Activated CD8-positive, alpha-beta memory T cell treated with anti-CD3 and anti-CD28 coated beads, Interleukin-2, amount 50 U/mL, for 4 hours (primary cell): ENCODE results near the gene EFTUD2.
"Not testable (repeated sequence)": the region's sequence is repeated elsewhere in the genome, so short reads cannot be mapped to it uniquely, and the experiment has no call there.

Experiments
- DNase-seq: peaks from one replicate; pipeline ENCODE4 v3.0.0-alpha.2; 2020

The EFTUD2 gene

DNA sequence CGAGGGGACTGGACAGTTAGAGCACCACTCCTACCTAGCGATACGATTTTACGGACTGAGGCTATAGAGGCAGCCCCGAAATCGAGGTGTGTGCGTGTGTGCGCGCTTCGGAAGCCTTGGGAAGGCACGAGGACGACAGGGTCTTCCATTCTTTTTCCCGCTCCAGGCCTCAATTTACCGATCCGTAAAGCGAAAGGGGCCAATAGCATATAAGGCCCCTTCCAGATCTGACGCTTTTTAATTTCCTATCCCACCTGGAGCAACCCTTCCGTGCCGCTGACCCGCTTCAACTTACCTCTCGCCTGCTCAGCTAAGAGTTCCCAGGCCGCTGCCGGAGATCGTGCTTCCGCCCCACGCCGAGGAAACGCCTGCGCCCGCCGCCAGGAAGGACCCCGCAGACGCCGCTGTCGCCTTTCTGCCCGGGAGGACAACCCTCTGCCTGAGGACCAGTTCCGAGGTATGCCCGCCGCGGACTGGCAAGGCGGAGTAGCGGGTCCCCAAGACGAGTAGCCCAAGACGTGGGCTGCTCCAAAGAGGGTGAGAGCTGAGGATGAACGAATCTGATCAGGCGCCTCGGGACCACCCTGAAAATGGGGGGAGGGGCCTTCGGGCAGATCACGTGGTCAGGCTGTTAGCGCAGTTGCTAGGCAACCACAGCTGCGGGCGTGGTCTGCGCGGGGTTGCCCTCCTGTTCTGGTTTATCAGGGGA, at the start of gene EFTUD2:
Gene EFTUD2, minus strand, starts transcription at position 372 of the 709 bp plus-strand sequence. CDS start 4,924 bp downstream, outside the sequence.
- DNase-seq: peak; percentile 92

DNA sequence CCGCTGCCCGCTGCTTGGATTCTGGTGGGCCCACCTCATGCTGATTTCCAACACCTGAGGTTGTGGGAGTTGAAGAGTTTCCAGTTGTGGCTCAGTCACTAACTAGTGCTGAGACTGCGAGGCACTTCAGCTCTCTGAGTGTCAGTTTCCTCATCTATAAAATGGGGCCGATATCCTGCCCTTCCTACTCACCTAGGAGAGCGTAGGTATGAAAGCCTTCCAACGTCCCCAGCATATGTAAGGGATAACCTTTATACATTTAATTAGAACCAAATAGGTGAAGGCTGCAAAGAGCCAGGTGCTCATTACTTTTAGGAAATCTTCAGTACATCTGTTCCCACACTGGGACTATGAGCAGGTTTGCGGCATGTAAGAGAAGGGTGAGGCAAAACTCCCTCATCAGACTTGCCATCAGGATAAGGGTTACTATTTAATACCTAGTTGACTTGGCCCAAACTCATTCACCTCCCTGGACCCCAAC, 49.1 kb upstream of the EFTUD2 start:
- DNase-seq: no peak

DNA sequence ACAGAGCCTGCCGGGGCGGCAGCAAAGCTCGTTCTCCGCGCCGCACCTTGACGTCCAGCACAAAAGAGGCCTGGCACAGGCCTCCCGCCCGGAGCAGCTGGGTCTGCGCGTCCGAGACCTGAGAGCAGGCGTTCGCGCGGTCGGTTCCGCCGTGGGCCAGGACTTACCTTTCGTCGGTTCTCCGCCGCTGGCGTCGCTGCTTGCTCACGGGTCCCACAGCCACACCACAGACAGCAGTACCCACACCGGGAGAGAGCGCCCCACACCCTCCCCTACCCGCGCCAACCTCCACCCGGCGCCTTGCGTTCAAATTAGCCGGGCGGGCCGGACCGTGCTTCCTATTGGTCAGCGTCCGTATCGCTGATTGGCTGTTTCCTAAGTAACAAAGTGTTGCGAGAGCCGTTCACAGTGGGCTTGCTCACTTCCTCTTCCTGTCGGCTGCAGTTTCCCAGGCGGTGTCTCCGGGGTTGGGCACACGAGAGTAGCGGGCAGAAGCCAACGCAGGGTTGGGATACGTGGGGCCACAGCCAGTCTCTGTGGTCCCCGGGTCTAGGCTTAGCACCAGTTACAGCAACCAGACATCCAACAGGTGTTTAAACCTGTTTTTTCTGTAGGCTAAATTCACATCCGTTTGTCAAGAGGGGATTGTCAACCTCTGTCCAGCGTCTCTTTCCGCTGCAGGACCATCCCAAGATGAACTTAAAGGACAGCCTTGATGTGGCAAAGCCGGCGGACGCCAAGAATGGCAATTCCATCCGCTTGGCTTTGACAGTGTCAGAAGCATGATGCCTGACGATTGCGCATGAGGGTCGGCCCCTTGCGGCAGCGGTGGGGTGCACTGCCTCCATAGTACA, 48.4 kb upstream of the EFTUD2 start, which contains the start of gene KIF18B:
Gene KIF18B, minus strand, starts transcription at position 313 of the 854 bp plus-strand sequence. CDS start 11,429 bp downstream, outside the sequence.
- DNase-seq: peak; percentile 82

DNA sequence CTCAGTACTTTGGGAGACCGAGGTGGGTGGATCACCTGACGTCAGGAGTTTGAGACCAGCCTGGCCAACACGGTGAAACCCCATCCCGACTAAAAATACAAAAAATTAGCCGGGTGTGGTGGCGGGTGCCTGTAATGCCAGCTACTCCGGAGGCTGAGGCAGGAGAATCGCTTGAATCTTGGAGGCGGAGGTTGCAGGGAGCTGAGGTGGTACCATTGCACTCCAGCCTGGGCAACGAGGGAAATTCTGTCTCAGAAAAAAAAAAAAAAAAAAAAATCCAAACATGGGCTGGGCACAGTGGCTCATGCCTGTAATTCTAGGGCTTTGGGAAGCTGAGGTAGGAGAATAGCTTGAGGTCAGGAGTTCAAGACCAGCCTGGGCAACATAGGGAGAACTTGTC, 46.4 kb upstream of the EFTUD2 start:
- DNase-seq: not testable (repeated sequence)

DNA sequence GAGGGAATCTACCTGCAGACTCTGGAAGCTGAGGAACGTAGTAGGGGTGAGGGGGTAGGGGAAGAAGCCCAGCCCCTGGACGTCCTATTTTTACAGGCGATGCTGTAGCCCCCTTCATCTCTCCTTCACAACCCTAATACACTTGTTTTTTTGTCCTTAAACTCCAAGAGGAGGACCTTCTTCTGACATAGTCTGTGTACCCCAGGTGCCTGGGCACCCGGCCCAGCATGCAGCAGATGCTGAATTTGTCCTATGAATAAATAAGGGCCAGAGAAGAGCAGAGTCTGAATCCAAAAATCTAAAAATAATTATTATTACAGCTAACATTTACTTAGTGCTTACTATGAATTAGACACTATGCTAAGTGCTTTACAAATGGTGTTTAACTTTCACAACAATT, 43.2 kb upstream of the EFTUD2 start:
- no peak for DNase-seq

DNA sequence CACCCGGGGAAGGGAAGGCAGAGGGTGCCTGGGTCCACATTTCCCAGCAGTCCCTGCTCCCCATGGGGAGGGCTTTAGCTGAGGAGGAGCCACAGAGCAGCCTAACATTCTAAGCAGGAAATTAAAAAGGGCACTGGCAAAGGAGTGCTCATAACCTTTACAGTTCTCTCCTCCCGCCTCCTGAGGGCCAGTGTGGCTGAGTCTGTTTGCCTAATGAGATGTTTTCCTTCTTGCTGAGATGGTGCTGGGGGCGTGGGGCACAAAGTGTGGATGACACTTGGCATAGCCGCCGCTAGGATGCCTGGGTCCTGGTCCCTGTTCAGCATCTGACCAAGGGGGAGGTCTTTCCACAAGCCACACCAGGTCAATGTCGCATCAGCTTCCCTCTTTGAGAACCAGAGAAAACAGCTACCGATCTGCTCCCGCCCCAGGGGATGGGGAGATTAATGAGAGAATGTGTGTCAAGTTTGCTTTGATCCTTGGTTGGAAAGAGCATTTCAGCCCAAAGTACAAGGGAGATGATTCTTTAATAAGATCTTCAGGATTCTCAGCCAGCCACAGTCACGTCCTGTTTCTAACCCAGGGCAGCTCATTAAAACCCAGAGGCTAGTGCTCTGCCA, 42.6 kb upstream of the EFTUD2 start:
- no peak for DNase-seq

DNA sequence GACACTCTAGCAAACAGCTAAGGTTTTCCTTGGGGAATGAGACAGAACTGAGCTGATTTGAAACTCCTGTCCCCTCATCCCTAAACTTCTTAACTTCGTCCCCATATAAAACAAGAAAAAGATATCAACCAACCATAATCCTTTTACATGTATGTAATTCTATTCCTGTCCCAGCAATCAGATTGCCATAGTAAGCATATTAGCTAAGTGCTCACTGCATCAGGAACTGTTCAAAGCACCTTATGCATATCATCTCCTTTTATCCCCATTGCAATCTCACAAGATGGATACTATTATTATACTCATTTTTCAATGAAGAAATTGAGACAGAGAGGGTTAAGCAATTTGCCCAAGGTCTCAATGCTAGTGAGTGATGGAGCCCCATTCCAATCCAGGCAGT, 41.5 kb upstream of the EFTUD2 start:
- no peak for DNase-seq

DNA sequence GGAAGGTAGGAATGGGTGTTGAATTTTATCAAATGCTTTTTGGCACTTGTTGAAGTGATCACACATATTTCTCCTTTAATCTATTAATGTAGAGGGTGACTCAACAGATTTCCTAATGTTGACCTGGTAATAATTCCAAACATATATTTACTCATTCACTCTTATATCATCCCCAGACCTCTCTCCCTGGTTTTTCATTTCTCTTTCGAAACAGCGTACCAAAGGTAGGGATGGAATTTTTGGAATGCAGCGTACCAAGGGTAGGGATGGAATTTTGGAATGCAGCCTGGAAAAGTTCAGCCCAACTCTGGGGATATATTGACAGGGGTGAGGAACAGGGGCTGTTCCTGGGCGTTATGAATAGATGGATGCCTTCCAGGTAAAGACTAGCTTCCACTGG, 41.1 kb upstream of the EFTUD2 start:
- DNase-seq: no peak

DNA sequence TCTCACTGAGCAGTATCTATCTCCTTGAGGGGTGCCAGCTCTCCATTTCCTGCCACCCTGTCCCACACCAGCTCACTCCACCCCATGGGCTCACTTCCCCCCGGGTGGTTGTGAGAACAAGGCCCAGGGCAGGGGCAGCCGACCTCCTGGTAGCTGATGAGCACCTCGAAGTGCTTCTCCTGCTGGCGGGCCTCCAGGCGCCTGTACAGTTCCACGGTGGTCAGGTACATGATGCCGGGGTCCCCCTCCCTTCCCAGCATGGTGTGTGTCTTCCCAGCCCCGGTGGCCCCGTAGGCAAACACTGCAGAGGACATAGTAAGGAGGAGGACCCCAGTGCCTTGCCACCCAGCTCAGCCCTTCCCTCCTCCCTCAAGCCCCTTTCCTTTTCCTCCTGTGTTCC, 35.9 kb upstream of the EFTUD2 start:
- DNase-seq: no peak

DNA sequence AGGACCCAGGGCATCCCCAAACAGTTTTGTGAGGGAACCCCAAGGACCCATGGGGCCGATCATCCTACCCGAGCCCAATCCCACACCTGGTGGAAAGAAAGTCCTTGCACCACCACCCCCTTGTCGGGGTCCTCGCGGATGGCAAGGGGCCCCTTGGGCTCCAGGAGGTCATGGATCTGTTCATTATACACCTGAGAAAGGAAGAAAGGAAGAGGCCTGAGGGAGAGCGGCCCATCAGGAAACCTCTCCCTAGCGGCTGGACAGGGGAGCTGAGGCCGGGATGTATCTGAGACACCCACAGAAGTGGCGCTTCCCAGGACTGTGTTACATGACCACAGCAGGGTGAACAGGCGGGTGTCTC, 35.5 kb upstream of the EFTUD2 start:
- no peak for DNase-seq

DNA sequence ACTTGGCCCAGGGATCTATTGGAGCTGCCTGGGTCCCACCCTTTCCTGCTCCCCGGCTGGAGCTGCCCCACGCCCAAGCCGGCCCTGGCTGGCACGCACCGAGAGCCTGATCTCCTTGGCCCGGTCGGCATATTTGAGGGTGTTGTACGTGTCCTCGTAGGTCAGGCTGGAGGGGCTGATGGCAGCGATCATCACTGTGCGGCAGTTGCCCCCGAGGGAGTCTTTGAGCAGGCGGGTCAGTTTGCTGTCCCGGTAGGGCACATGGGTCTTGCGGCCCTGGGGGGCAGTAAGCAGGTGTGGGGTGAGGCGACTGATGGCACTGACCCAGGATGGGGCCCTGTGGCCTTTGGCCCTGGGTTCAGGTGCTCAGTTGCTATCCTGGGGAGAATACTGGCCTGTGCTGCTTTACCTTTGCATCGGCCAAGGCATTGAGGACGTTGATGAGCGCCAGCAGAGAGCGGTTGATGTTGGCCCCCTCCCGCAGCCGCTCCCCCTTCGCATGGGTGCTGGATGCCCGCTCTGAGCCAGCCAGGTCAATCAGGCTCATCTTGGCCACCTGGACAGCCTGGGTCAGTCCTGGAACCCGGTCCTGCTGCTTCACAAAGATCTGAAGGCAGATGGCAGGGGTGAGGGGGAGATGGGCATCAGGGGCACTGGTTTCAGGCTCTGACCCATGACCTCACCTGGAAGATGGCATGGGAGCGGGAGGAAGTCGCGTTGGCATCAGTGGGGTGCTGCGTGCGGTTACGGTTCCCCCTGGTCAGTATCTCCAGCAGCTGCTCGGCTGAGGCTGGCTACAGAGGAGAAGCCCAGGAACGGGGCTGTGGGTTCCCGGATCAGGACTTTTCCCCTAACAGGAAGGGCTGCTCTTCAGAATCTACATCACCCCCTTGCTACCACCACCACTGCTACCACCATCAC, 34.8 kb upstream of the EFTUD2 start:
- DNase-seq: no peak

DNA sequence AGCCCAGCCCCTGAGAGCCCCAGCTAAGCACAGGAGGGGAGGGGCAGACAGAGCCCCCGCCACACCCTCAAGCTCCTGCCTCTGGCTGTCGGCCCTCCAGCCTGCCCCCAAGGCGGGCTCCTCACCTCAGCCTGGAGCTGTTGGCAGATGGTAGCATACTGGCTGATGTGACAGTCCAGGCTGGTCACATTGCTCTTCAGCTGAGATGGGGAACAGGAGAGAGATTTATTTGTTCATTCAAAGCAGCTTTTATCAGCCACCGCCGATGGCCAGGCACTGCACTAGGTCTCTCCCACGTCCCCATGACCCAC, 33.5 kb upstream of the EFTUD2 start:
- DNase-seq: no peak

DNA sequence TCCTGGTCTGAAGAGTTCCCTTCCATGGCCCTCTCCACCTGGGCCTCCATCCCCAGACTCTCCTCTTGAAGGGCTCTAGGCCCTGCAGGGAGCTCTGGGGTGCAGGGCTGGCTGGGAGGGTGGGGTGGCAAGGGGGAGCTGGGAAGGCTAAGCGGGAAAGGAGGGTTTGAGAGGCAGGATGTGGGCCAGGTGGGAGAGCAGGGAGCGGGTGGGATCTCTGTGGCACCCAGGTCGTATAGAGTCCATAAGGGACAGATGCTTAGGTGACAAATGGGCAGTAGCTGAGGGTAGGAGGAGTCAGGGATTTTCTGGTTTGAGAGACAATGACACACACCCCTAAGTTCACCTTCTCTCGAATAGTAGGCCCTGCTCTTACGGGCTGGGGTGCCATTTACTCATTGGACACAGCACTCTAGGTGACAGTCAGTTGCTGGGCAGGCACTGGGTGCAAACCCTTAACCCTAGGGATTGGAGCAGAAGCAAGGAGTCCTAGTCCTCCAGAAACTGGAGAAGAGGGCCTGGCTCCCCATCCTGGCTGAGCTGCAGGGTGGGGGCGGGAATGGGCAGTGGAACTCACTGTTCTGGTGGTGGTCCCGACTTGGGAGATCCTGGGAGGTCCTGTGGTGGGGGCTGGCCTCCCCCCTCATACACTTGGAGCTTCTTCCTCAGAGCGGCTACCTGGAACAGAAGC, 33.0 kb upstream of the EFTUD2 start:
- DNase-seq: no peak

DNA sequence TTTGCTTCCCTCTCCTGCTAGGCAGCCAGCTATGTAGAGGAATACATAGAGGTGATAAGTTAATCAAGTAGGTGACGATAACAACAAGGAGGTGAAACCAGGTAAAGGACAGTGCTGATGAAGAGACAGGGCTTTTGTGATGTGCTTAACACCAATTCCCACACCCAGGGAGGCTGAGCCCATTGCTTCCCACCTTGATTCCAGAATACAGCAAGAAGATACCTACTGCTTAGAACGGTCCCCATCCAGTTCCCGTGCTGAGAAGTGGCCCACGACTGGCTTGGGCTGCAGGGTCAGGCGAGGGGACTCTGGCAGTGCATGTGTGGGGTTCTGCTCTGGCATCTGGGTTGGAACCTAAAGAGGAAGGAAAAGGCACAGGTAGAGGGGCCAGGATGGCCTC, 32.1 kb upstream of the EFTUD2 start:
- no peak for DNase-seq

DNA sequence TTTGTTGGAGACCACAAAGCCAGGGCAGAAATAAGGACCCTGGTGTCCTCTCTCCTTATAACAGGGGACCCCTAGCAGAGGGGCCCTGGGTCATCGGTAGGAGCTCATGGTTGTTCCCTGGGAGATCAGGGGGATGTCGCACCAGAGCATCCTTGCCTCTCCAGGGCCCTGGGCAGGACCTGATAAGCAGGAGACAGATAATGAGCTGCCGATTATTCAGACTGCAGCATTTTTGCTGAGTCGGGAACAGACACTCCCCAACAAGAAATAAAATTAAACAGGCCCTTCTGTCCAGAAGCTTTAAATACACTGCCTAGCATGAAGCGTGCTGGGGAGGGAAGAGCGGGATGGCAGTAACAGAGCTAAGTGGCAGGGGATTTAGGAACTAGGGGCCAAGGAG, 31.4 kb upstream of the EFTUD2 start:
- no peak for DNase-seq

DNA sequence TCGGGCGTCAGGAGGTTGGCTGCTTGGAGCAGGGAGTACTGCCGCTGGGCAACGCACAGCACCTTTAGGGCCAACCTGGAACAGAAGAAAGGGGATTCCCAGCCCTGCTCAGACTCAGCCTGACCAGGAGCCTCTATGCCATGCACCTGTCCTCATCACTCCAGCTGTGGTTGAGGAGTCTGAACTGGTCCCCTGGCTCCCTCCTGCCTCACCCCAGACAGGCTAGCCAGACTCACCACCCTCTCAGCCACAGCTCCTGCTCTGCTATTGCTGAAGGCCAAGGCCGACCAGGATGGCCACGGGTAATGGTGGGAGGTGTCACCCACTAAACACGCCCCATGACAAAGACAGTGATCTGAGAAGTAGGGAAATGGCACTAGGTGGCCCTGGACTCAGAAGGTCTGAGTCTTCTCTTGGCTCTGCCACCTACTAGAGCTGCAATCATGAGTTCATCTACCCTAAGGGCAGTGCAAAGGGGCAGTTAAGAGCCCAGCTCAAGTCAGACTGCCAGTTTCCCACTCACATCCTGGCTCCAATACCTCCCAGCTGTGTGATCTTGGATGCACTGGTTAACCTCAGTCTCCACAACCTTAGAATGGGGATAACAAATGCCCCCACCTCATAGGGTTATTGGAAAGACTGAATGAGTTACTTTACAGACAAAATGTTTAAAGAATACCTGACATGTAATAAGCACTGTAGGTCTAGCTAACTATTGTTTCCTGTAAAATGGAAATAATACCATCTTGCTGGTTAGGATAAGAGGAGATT, 29.9 kb upstream of the EFTUD2 start:
- DNase-seq: no peak

DNA sequence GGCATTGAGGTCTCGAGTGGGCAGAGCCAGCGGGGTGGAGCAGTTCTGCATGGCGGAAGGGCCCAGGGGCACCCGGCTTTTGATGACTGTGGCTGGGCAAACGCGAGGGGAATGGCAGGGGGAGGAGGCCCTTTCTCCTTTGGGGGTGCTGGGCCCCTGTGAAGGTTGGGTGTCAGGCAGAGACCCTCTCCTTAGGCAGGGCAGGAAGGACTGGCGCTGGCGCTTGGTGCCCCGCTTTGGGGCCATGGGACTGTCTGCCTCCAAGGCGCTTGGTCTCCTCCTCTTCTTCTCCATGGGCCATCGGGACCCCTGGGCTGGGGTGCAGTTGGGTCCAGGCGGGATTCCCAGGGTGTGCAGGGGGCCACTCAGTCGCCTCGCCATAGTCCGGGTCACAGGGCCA, 28.9 kb upstream of the EFTUD2 start:
- DNase-seq: no peak

DNA sequence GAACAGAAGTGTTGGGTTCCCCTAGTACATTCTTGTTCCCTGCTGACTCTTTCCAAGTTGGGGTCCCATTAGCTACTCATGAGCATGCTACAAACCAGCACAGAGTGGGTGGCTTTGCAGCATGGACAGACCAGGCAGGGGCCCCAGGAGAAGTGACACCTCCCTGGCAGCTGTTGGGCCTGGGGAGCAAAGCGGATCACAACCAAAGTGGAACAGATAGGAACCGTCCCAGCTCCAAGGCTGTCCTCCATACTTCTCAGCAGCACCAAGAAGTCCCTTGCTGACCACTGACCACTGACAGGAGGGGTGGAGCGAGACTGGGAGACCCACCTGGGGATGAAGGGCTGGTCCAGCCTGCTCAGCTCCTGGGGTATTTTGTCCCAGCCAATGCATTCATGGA, 28.5 kb upstream of the EFTUD2 start:
- no peak for DNase-seq

DNA sequence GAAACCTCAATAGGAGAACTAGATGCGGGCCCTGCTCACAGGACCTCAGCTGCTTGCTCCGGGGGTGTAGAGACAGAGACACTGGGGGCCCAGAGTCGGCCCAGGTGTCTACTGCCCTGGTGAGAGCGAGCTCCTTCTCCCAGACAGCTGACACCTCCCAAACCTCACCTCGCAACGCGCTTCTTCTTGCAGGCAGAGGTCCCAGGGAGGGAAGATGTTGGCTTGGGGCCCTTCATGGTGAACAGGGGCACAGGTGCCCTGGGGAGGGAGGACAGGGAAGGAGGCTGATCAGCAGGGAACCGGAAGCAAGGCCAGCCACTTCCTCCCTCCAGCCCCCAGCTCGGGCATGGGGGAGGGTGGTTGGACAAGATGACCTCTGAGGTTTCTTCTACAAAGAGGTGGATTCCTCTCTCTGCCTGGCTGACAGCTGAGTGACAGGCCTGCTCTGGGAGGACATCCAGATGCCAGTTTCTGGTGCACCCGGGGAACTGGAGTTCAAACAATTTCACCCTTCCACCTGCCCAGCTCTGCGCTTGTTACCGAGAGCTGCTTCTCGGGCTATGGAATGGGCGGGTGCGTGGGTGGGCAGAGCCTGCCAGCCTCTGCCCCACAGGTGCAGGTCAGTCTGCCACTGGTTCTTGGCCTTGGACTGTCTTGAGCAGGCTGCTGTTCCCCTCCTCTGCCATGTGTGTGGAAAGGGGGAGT, 27.7 kb upstream of the EFTUD2 start:
- DNase-seq: no peak
